ENCODE measurements around the gene YTHDF1. TPM values are rescaled to one million over a fixed set of nuclear protein-coding genes. Genes with fewer than 3 reads are reported as not detected.
"Not testable (repeated sequence)": the region's sequence is repeated elsewhere in the genome, so short reads cannot be mapped to it uniquely, and the experiment has no call there.

The YTHDF1 gene
- total RNA-seq, 1 donor from 2014 or later: 20.4 TPM

DNA sequence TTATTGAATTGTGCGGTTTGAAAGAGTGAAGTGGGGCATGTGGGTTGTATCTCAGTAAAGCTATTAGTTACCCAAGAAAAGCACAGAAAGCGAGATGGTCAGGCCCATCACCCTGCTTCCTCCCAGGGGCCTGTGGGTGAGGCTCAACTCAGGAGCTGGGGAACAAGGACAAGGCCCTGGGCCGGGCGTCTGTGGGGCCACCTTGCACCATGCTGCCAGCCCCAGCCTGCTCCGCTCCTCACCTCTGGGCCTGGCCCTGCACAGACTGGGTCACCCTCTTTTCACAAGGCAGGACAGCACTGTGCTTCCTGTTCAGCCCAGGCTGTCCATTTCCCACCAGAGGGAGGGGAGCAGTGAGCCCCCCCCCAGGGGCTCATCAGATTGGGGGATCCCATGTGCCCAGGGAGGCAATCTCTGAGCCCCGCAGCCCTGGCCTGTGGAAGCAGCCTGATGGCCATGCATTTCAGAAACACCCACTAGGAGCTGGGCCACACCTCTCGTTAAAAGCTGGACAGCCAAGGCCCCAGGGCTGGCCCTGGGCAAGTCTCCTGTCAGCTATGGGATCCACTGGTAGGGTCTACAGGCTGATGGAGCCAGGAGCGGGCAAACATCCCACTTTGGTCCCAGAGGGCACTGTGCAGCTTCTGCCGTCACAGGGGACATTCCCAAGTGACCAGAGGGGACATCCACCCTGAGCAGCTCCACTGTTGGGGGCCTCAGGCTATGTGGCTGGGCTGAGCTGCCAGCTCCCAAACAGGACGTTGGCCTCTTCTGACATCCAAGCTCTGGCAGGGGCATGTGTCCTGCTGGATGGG, 55.9 kb downstream of the YTHDF1 start:
- no peak for DNase-seq (ENCODE audit: low read depth)
- no peak overlapping the region for H3K4me3 ChIP-seq (ENCODE audit: low read depth, low read length)
- no peak for TF ChIP-seq CTCF (conservative IDR thresholded peaks at IDR 0.05; ENCODE audit: low read depth, low read length)

DNA sequence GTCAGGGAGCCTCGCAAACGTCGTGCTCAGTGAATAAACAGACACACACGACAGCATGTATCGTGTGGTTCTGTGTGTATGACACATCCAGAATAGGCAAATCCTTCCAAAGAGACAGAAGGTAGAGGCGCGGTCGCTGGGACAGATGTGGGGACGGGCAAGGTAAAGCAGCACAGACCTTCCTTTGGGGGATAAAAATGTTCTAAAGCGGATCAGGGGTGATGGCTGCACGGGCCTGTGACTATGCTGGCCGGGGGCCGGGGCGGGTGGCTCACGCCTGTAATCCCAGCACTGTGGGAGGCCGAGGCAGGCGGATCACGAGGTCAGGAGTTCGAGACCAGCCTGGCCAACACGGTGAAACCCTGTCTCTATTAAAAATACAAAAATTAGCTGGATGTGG, 56.7 kb downstream of the YTHDF1 start:
- not testable (repeated sequence) for DNase-seq (ENCODE audit: low read depth); H3K4me3 ChIP-seq (ENCODE audit: low read depth, low read length)

- TF ChIP-seq CTCF (conservative IDR thresholded peaks at IDR 0.05; ENCODE audit: low read depth, low read length): no peak
- no peak overlapping the region for H3K4me3 ChIP-seq (ENCODE audit: low read depth, low read length)
- no peak for DNase-seq (ENCODE audit: low read depth)
Observed at GRCh38 chr20:63158845-63159244, 57.1 kb downstream of the YTHDF1 start.

DNA sequence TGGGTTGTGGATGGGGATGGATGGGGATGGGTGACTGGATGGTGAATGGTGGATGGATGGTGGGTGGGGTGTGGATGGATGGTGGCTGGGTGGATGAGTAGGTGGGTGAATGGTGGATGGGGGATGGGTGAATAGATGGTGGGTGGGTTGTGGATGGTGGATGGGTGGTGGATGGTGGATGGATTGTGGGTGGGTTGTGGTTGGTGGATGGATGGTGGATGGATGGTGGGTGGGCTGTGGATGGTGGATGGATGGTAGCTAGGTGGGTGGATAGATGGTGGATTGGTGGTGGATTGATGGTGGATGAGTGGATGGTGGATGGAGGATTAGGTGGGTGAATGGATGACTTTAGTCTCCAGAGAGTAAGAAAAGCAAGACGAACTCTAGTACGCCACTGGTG, 57.6 kb downstream of the YTHDF1 start:
- DNase-seq (ENCODE audit: low read depth): no peak
- no peak overlapping the region for H3K4me3 ChIP-seq (ENCODE audit: low read depth, low read length)
- TF ChIP-seq CTCF (conservative IDR thresholded peaks at IDR 0.05; ENCODE audit: low read depth, low read length): no peak

- DNase-seq (ENCODE audit: low read depth): not testable (repeated sequence)
Observed at GRCh38 chr20:63157431-63157830, 58.5 kb downstream of the YTHDF1 start.

DNA sequence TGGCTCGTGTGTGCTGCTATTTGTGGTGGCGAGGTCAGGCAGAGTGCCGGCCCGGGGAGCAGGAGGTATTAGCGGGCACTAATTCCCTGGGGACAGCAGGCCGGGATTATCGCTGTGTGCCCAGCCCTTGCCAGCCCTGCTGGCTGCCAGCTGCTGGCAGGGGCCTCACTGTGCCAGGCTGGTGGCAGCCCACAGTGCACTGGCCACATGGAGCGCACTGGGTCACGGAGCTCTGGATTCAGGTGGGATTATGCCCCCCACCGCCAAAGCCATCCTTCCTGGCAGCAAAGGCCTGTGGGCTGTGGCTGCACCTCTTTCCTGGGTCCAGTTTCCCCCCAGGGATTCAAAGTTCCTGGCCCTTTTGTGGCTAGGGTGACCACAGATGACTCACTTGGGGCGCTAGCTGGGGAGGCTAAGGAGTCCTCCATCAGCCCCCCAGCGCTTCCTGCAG, 59.7 kb downstream of the YTHDF1 start:
- DNase-seq (ENCODE audit: low read depth): no peak
- no peak for TF ChIP-seq CTCF (conservative IDR thresholded peaks at IDR 0.05; ENCODE audit: low read depth, low read length)
- H3K4me3 ChIP-seq (ENCODE audit: low read depth, low read length): no peak overlapping the region

More at GRCh38 chr20:63157431-63157830, 58.5 kb downstream of the YTHDF1 start:
- H3K4me3 ChIP-seq (ENCODE audit: low read depth, low read length): not testable (repeated sequence)

- no peak for TF ChIP-seq CTCF (conservative IDR thresholded peaks at IDR 0.05; ENCODE audit: low read depth, low read length)
- DNase-seq (ENCODE audit: low read depth): no peak
- H3K4me3 ChIP-seq (ENCODE audit: low read depth, low read length): no peak overlapping the region
Observed at GRCh38 chr20:63155266-63156165, 60.4 kb downstream of the YTHDF1 start.

Data from epithelial cell of proximal tubule (primary cell).